Adrenal gland (tissue), 12 donors: ENCODE data around the gene CKAP2L. TPM values are rescaled to one million over a fixed set of nuclear protein-coding genes. Genes with fewer than 3 reads are reported as not detected.

Source experiments
- DNase-seq, 7 donors: peaks; one replicate each; pipeline ENCODE4 v3.0.0-alpha.2; 2019 to 2020
- H3K27ac ChIP-seq, 5 donors: fragments of 200-600 bp; sonication (generic) in 4 of 5; 1 replicate in 3 of 5; 2 replicates in 2 of 5; pipeline versions ENCODE4 v1.5.1 to v1.8.0; 2016 to 2020; ENCODE audit warnings: mild to moderate bottlenecking in 1 of 5
- H3K27me3 ChIP-seq: fragments of 200-600 bp; 2 replicates; pipeline ENCODE4 v1.8.0; 2021
- H3K36me3 ChIP-seq, 2 donors: fragments of 200-600 bp; replicated peaks in 1 of 2; 1 replicate in 1 of 2; 2 replicates in 1 of 2; pipeline versions ENCODE4 v1.5.1 to v1.8.0; 2018 to 2022
- H3K4me1 ChIP-seq, 2 donors: fragments of 200-600 bp; replicated peaks in 1 of 2; 1 replicate in 1 of 2; 2 replicates in 1 of 2; pipeline versions ENCODE4 v1.5.1 to v1.8.0; 2018 to 2021
- H3K4me3 ChIP-seq, 4 donors: fragments of 200-600 bp; sonication (generic) in 3 of 4; one replicate each; pipeline ENCODE4 v1.5.1; 2016 to 2018
- H3K9me3 ChIP-seq, 3 donors: fragments of 200-600 bp; sonication (generic) in 1 of 3; replicated peaks in 1 of 3; 1 replicate in 2 of 3; 2 replicates in 1 of 3; pipeline versions ENCODE4 v1.5.1 to v1.8.0; 2016 to 2021
- POLR2A ChIP-seq, 2 donors: fragments of 450-650 bp; IDR thresholded peaks; one replicate each; pipeline ENCODE4 v1.6.1; 2017; ENCODE audit warnings: antibody characterized with exemption in 2 of 2, mild to moderate bottlenecking in 2 of 2, moderate library complexity in 1 of 2
- WGBS, 4 donors: extraction: QIAGEN DNeasy Blood & Tissue Kit in 2 of 4; methylation state at CpG; one replicate each; pipeline versions ENCODE4 v1.1.5 to v1.1.7; 2013 to 2017; 5-methylcytosine and 5-hydroxymethylcytosine counted together
- intact Hi-C, 2 donors: fragments of 100-400 bp; cut with DNase I; formaldehyde crosslinking; loops; one replicate each; pipeline versions ENCODE4 v1.14.1 to v1.15.0; 2022 to 2023
- polyA plus RNA-seq, 3 donors: library from polyadenylated mRNA; stranded (reverse); fragments of 200-250 nt in 2 of 3; fragments of 350-450 nt in 1 of 3; fragmentation: Illumina TruSeq in 1 of 3; extraction: RNeasy Lipid Tissue Mini Kit (QIAGEN cat#74804) in 1 of 3; gene quantifications; one replicate each; pipeline ENCODE4 v1.2.3, GENCODE V29; 2013 to 2014
- total RNA-seq, 9 donors: library from RNA; depleted of rRNA in 4 of 9; stranded (reverse); fragments of >200 nt in 4 of 9; fragments of 120-200 nt in 1 of 9; fragmentation: NEBNext Ultra II Directional in 1 of 9; extraction: Animal tissue kit (Norgen Biotek cat#: 25700) in 1 of 9; gene quantifications; one replicate each; pipeline versions ENCODE4 v1.1.0 to v1.2.4, GENCODE V29; 2013 to 2023
- TF ChIP-seq, protein P1 (sequence below), 6 experiments: fragments of 450-650 bp in 4 of 6; fragments of 200-600 bp in 2 of 6; sonication (generic) in 1 of 6; IDR thresholded peaks; 1 replicate in 5 of 6; 2 replicates in 1 of 6; pipeline versions ENCODE4 v1.5.1 to v1.8.0; 2016 to 2021; ENCODE audit warnings: antibody characterized with exemption in 6 of 6, mild to moderate bottlenecking in 2 of 6, moderate library complexity in 1 of 6
- donor health status: healthy with polysubstance abuse.
- donor health status: Bipolar disorder and iron deficiency.
- donor health status: DM: yes; HTN: yes; CAD: no.
- donor health status: DM: no; HTN: no; CAD: no.
- donor health status: DM: no; HTN: no; CAD: no.
- donor health status: DM: yes; HTN: yes; CAD: no.

CKAP2L gene
- total and polyA plus RNA-seq, 12 donors: 0.10 to 6.9 (median 0.81) TPM; not detected in 2

DNA sequence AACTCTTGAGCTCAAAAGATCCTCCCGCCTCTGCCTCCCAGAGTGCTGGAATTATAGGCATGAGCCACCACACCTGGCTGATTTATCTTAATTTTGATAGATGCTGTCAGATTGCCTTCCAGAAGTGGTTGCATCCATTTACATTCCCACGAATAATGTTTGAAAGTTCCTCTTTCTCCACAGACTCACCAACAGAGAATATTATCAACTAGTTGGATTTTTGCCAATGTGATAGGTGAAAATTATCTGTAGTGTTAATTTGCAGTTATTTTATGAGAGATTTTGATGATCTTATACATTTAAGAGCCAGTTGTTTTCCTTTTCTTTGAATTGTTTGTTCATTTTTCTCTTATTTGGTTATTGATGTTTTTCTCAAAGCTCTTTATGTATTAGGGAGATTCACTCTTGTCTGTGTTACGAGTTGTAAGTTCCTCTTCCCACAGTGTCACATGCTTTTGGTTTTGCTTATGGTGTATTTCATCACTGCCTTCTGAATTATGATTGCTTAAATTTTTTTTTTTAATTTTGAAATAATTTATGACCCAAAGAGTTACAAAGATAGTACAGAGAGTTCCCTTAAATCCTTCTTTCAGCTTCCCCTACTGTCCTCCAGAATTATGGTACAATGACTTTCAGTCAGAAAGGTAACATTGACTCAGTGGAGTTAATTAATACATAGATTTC, 64.3 kb downstream of the CKAP2L start:
- no peak for TF ChIP-seq POLR2A (IDR thresholded peaks at IDR 0.05)
- TF ChIP-seq, protein P1, sequence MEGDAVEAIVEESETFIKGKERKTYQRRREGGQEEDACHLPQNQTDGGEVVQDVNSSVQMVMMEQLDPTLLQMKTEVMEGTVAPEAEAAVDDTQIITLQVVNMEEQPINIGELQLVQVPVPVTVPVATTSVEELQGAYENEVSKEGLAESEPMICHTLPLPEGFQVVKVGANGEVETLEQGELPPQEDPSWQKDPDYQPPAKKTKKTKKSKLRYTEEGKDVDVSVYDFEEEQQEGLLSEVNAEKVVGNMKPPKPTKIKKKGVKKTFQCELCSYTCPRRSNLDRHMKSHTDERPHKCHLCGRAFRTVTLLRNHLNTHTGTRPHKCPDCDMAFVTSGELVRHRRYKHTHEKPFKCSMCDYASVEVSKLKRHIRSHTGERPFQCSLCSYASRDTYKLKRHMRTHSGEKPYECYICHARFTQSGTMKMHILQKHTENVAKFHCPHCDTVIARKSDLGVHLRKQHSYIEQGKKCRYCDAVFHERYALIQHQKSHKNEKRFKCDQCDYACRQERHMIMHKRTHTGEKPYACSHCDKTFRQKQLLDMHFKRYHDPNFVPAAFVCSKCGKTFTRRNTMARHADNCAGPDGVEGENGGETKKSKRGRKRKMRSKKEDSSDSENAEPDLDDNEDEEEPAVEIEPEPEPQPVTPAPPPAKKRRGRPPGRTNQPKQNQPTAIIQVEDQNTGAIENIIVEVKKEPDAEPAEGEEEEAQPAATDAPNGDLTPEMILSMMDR (IDR thresholded peaks at IDR 0.05): no peak
- Histone ChIP-seq H3K27me3 (no peaks in the 10 kb centered on the region), H3K27ac (peak overlapping the region in 4 of 5 donors; percentile 24 to 70 (median 49)), H3K4me1 (no peaks in the 10 kb centered on the region), H3K36me3 (no peaks in the 10 kb centered on the region), H3K4me3 (no peak overlapping the region), H3K9me3 (no peaks in the 10 kb centered on the region)
- DNase-seq: no peak
- intact Hi-C loops: no loop called here
- WGBS, 4 donors: 71 to 81% (median 74%) methylated on average over 3 of the region's 3 CpGs

- 80 to 87% (median 82%) methylated on average over 3 of the region's 3 CpGs for WGBS, 4 donors
- no peak overlapping the region for H3K4me3 ChIP-seq
- intact Hi-C loops: no loop called here
These were observed 65.4 kb downstream of the CKAP2L start for GRCh38 chr2:112698834-112699515.

DNA sequence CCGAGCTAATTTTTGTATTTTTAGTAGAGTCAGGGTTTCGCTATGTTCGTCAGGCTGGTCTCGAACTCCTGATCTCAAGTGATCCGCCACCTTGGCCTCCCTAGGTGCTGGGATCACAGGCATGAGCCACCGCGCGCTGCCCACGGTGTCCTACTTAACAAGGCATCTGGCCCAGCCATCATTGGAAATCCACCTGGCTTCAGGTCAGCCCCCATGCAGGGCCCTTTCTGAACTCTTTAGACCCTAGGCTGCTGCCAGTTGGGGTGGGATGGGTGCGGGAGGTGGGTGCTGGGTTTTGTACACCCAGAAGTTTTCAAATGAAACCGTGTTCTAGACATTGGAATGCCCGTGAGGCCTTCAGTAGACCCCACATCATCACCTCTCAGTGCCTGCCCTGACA, 70.2 kb downstream of the CKAP2L start:
- TF ChIP-seq POLR2A (IDR thresholded peaks at IDR 0.05): no peak
- TF ChIP-seq, protein P1 (IDR thresholded peaks at IDR 0.05): no peak

More at GRCh38 chr2:112698834-112699515, 65.4 kb downstream of the CKAP2L start:
- Histone ChIP-seq H3K27me3 (no peaks in the 10 kb centered on the region), H3K4me1 (no peaks in the 10 kb centered on the region), H3K9me3 (no peaks in the 10 kb centered on the region), H3K36me3 (no peaks in the 10 kb centered on the region), H3K27ac (no peak overlapping the region)
- TF ChIP-seq POLR2A (IDR thresholded peaks at IDR 0.05): no peak
- TF ChIP-seq, protein P1 (IDR thresholded peaks at IDR 0.05): no peak
- DNase-seq: no peak

DNA sequence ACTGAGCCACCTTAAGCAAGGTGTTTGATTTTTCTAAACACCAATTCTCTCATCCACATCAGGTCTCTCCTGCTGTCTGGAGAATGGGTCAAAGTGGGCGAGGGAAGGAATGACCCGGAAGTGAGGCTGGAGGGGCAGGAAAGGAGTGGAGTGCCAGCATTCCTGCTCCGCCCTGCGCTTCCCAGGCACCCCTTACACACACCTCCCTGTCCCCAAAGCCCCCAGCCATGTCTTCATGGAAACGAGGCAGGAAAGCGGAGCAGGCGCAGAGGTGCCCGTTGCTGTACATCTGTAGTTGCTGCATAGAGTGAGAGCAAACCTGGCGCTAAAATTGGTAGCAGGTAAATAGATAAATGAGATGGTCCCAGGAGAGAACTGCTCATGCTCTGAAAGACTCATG, 70.8 kb downstream of the CKAP2L start:
- peak in 1 of 7 donors; percentile 29 for DNase-seq
- H3K4me1 ChIP-seq: peaks cover 0 to 20% of the 10 kb centered on the region in 2 donors
- WGBS, 4 donors: 81 to 92% (median 88%) methylated on average over 9 of the region's 9 CpGs
- H3K27me3 ChIP-seq: no peaks in the 10 kb centered on the region
- H3K27ac ChIP-seq: no peak overlapping the region
- H3K9me3 ChIP-seq: no peaks in the 10 kb centered on the region
- intact Hi-C loops: loop anchor here (5.0 kb wide), 2 partner anchors 34 to 66 kb away; no protein-coding TSS in a partner anchor
- H3K4me3 ChIP-seq: no peak overlapping the region
- TF ChIP-seq, protein P1 (IDR thresholded peaks at IDR 0.05): no peak
- no peak for TF ChIP-seq POLR2A (IDR thresholded peaks at IDR 0.05)
- H3K36me3 ChIP-seq: no peaks in the 10 kb centered on the region

More for the DNA sequence above, 70.2 kb downstream of the CKAP2L start:
- intact Hi-C loops: loop anchor here (5.0 kb wide), 2 partner anchors 33 to 67 kb away; no protein-coding TSS in a partner anchor
- DNase-seq: peak in 1 of 7 donors; percentile 30
- H3K9me3 ChIP-seq: no peaks in the 10 kb centered on the region
- H3K4me1 ChIP-seq: peaks cover 0 to 20% of the 10 kb centered on the region in 2 donors
- H3K27ac ChIP-seq: no peak overlapping the region
- H3K36me3 ChIP-seq: no peaks in the 10 kb centered on the region
- no peaks in the 10 kb centered on the region for H3K27me3 ChIP-seq
- no peak overlapping the region for H3K4me3 ChIP-seq
- WGBS, 4 donors: 92 to 97% (median 95%) methylated on average over 11 to 12 of the region's 12 CpGs
